ENCODE data around the gene FARS2. TPM values are rescaled to one million over a fixed set of nuclear protein-coding genes. Genes with fewer than 3 reads are reported as not detected.
"Not testable (repeated sequence)": the region's sequence is repeated elsewhere in the genome, so short reads cannot be mapped to it uniquely, and the experiment has no call there.

Gene FARS2
- total RNA-seq, 4 donors from 2014 or later, result 16.4 to 26.1 (median 21.4) TPM

DNA sequence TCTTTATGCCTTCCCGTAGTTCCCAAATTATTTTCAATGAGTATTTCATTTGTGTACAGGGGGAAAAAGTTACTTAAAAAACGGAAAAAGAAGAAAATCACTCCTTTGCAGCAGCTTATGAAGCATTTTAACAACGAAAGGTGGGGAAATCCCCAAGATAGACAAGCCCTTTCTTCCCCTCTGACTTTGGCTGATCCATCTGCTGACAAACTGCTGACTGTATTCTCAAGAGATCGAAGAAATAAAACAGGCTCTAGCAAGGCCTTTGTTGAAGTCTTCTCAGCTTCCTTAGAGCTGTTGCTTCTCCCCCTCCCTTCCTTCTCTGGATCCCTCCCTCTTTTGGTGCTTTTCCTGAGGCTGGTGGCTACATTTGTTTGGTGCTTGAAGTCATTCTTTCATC lies 420.2 kb downstream of the FARS2 start:
- no peak overlapping the region for H3K27ac ChIP-seq
- H3K4me3 ChIP-seq, result no peak overlapping the region
- peaks cover 0 to 9% (median 0%) of the 10 kb centered on the region in 3 donors for H3K36me3 ChIP-seq
- no peaks in the 10 kb centered on the region for H3K4me1 ChIP-seq
- H3K27me3 ChIP-seq, result no peaks in the 10 kb centered on the region
- 48 to 55% methylated on average over 4 of the region's 4 CpGs for WGBS, 2 donors
- TF ChIP-seq EP300 (IDR thresholded peaks at IDR 0.05) (no peak), POLR2A (IDR thresholded peaks at IDR 0.05) (no peak)
- TF ChIP-seq, protein P1, sequence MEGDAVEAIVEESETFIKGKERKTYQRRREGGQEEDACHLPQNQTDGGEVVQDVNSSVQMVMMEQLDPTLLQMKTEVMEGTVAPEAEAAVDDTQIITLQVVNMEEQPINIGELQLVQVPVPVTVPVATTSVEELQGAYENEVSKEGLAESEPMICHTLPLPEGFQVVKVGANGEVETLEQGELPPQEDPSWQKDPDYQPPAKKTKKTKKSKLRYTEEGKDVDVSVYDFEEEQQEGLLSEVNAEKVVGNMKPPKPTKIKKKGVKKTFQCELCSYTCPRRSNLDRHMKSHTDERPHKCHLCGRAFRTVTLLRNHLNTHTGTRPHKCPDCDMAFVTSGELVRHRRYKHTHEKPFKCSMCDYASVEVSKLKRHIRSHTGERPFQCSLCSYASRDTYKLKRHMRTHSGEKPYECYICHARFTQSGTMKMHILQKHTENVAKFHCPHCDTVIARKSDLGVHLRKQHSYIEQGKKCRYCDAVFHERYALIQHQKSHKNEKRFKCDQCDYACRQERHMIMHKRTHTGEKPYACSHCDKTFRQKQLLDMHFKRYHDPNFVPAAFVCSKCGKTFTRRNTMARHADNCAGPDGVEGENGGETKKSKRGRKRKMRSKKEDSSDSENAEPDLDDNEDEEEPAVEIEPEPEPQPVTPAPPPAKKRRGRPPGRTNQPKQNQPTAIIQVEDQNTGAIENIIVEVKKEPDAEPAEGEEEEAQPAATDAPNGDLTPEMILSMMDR (IDR thresholded peaks at IDR 0.05), result no peak
- no peaks in the 10 kb centered on the region for H3K9me3 ChIP-seq
- DNase-seq (ENCODE audit: low spot score in 2 of 2), result no peak

DNA sequence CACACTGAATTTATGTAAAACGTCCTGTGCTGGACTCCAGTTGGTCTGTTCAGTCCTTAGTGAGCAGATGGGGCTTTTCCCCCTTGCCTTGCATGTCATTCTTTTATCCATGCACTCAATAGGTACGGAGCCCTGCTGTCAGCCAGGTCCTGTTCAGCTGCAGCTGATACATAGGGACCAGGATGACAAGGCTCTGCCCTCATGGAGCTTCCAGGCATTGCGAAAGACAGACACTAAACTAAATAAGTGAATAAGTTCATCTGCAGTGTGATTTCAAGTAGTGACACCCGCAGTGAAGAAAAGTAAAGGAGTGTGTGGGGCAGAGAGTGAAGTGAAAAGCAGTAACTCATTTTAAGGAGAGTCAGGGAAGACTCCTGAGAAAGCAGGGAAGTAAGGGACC lies 421.2 kb downstream of the FARS2 start:
- H3K9me3 ChIP-seq, result no peaks in the 10 kb centered on the region
- H3K27me3 ChIP-seq, result no peaks in the 10 kb centered on the region
- H3K36me3 ChIP-seq, result peaks cover 0 to 9% (median 0%) of the 10 kb centered on the region in 3 donors
- no peak overlapping the region for H3K4me3 ChIP-seq
- H3K27ac ChIP-seq, result no peak overlapping the region
- WGBS, 2 donors, result 85 to 96% methylated on average over 4 of the region's 4 CpGs
- DNase-seq (ENCODE audit: low spot score in 2 of 2), result no peak
- TF ChIP-seq EP300 (IDR thresholded peaks at IDR 0.05), result no peak
- TF ChIP-seq POLR2A (IDR thresholded peaks at IDR 0.05), result no peak
- H3K4me1 ChIP-seq, result no peaks in the 10 kb centered on the region

DNA sequence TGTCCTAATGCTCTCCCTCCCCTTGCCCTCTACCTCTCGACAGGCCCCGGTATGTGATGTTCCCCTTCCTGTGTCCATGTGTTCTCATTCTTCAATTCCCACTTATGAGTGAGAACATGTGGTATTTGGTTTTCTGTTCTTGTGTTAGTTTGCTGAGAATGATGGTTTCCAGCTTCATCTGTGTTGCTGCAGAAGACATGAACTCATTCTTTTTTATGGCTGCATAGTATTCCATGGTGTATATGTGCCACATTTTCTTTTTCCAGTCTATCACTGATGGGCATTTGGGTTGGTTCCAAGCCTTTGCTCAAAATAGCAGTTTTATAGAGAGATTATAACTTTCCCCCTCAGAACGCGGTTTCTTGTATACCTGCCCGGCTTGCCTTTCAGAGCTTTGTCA lies 422.4 kb downstream of the FARS2 start:
- not testable (repeated sequence) for H3K36me3 ChIP-seq; H3K27me3 ChIP-seq; H3K27ac ChIP-seq; H3K4me3 ChIP-seq; DNase-seq (ENCODE audit: low spot score in 2 of 2); H3K9me3 ChIP-seq; H3K4me1 ChIP-seq
- WGBS, 2 donors, result 72 to 76% methylated on average over 5 of the region's 5 CpGs

DNA sequence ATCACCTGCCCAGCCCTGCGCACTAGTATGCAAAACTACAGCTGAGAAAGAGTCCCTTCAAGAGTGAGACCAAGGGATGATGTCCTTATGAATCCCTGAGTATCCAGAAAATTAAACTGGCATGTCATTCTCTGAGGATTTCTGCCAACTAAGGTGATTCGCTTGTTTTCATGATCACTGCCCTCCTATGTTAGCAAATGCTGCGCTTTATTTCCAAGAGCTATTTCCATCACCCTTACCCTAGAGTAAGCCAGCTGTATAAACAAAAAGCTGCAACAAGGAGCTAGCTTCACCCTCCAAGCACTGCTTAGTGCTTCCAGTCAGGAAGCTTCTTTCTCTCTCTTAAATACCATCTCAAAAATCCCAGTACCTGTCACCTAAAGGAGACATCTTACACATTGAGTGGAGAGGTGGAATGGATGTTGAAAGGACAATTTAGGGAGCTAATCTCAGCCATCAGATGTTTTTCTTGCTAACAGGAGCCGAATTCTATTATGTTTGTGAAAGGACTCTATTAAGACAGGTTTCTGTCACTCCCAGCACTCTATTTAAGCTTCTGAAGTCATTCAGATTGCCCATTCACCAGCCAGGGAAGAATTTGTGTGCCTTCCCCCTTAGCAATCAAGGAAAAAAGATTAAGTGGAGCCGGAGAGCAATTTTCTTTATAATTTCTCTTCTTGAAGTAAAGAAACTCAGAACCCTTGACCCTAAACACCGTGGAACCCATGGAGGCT lies 423.2 kb downstream of the FARS2 start:
- Histone ChIP-seq H3K4me3 (no peak overlapping the region), H3K27ac (no peak overlapping the region), H3K9me3 (no peaks in the 10 kb centered on the region), H3K36me3 (peaks cover 0 to 9% (median 0%) of the 10 kb centered on the region in 3 donors), H3K27me3 (no peaks in the 10 kb centered on the region), H3K4me1 (no peaks in the 10 kb centered on the region)
- 69 to 73% methylated on average over 6 of the region's 6 CpGs for WGBS, 2 donors
- no peak for DNase-seq (ENCODE audit: low spot score in 2 of 2)
- TF ChIP-seq POLR2A (IDR thresholded peaks at IDR 0.05) (no peak), EP300 (IDR thresholded peaks at IDR 0.05) (no peak)
- TF ChIP-seq, protein P1 (IDR thresholded peaks at IDR 0.05), result no peak

DNA sequence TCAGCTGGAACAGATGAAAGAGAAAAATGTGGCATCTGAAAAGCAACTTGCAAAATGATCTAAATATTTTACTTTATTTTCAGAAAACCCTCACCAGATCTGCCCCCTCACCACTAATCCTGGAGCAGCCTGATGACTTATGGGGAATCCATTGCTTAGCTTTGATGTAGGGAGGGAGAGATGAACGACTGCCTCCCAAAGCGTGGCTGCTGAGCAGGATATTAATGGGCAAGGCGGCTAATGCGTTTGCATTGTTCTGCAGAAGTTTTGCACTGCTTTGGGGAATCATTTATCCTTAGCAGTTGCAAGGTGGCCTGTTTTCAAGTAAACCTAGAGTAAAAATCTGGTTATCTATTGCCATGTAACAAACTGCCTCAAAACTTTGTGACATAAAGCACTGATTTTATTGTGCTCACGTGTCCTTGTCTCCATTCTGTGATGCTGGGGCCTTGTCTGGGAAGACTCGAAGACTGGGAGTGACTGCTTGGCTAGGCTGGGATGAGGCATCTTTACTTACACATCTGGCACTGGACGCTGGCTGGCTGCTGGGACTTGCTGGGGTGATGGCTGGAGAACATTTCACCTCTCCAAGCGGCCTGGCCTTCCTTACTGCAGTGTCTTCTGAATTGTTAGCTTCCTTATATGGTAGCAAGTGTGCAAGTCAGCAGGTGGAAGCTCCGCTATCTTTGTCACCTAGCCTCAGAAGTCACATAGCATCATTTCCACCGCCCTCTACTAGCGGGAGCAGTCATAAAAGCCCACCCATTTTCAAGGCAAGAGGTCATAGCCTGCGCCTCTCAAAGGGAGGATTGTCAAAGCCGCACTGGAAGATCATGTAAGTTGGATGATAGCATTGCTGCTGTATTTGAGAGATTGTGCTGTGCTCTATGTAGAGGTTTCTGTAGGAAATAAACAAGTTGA lies 432.2 kb downstream of the FARS2 start:
- H3K4me3 ChIP-seq, result no peak overlapping the region
- H3K36me3 ChIP-seq, result peaks cover 0 to 6% (median 0%) of the 10 kb centered on the region in 3 donors
- H3K27me3 ChIP-seq, result no peaks in the 10 kb centered on the region
- 78 to 80% methylated on average over 13 of the region's 13 CpGs for WGBS, 2 donors
- no peak for DNase-seq (ENCODE audit: low spot score in 2 of 2)
- TF ChIP-seq, protein P1 (IDR thresholded peaks at IDR 0.05), result no peak
- TF ChIP-seq EP300 (IDR thresholded peaks at IDR 0.05) (no peak), POLR2A (IDR thresholded peaks at IDR 0.05) (no peak)
- H3K27ac ChIP-seq, result no peak overlapping the region
- peaks cover 0 to 8% (median 0%) of the 10 kb centered on the region in 4 donors for H3K9me3 ChIP-seq
- peaks cover 0 to 8% (median 0%) of the 10 kb centered on the region in 4 donors for H3K4me1 ChIP-seq
